Prostate gland (tissue), 2 donors: ENCODE measurements around the gene PRDX1. TPM values are rescaled to one million over a fixed set of nuclear protein-coding genes. Genes with fewer than 3 reads are reported as not detected.
A peak's percentile ranks its signal among the peaks of the same experiment; 100 is the strongest.
"Not testable (repeated sequence)": the region's sequence is repeated elsewhere in the genome, so short reads cannot be mapped to it uniquely, and the experiment has no call there.

Experiments
- DNase-seq: peaks from one replicate; pipeline ENCODE4 v3.0.0-alpha.2; 2019; ENCODE audit warnings: low spot score
- H3K27ac ChIP-seq, 2 donors: fragments of 200-600 bp; sonication (generic); 2 replicates each; pipeline ENCODE4 v1.5.1; 2017 to 2019
- H3K27me3 ChIP-seq: fragments of 200-600 bp; sonication (generic); replicated peaks from 2 replicates; pipeline ENCODE4 v1.5.1; 2019; ENCODE audit not compliant: insufficient read depth
- H3K36me3 ChIP-seq, 2 donors: fragments of 200-600 bp; sonication (generic); 1 replicate in 1 of 2; 2 replicates in 1 of 2; pipeline versions ENCODE4 v1.5.1 to v1.8.1; 2017 to 2019
- H3K4me1 ChIP-seq: fragments of 200-600 bp; sonication (generic); replicated peaks from 2 replicates; pipeline ENCODE4 v1.5.1; 2019
- H3K4me3 ChIP-seq, 2 donors: fragments of 200-600 bp; sonication (generic); 2 replicates each; pipeline ENCODE4 v1.5.1; 2017 to 2019
- H3K9me3 ChIP-seq: fragments of 200-600 bp; sonication (generic); 2 replicates; pipeline ENCODE4 v1.5.1; 2017
- POLR2A ChIP-seq: fragments of 450-650 bp; IDR thresholded peaks from one replicate; pipeline ENCODE4 v1.6.1; 2016; ENCODE audit warnings: antibody characterized with exemption, mild to moderate bottlenecking
- POLR2AphosphoS5 ChIP-seq: sonication (generic); formaldehyde crosslinking; IDR thresholded peaks from one replicate; pipeline ENCODE4 v1.6.1; 2017; ENCODE audit warnings: antibody characterized with exemption
- WGBS: methylation state at CpG from one replicate; pipeline ENCODE4 v1.1.5; 2018; 5-methylcytosine and 5-hydroxymethylcytosine counted together
- intact Hi-C: fragments of 100-400 bp; cut with DNase I; formaldehyde crosslinking; loops from one replicate; pipeline ENCODE4 v1.14.2; 2022
- total RNA-seq, 2 donors: library from RNA; depleted of rRNA; stranded (reverse); fragments of >200 nt; gene quantifications; one replicate each; pipeline ENCODE4 v1.1.0, GENCODE V29; 2016
- TF ChIP-seq, protein P1 (sequence below), 4 experiments: fragments of 200-600 bp in 2 of 4; fragments of 450-650 bp in 2 of 4; sonication (generic) in 2 of 4; IDR thresholded peaks; 1 replicate in 3 of 4; 2 replicates in 1 of 4; pipeline ENCODE4 v1.5.1; 2016 to 2019; ENCODE audit warnings: antibody characterized with exemption in 4 of 4, mild to moderate bottlenecking in 2 of 4, moderate library complexity in 2 of 4

The PRDX1 gene
- total RNA-seq, 2 donors from 2014 or later, result 210 to 335 TPM

DNA sequence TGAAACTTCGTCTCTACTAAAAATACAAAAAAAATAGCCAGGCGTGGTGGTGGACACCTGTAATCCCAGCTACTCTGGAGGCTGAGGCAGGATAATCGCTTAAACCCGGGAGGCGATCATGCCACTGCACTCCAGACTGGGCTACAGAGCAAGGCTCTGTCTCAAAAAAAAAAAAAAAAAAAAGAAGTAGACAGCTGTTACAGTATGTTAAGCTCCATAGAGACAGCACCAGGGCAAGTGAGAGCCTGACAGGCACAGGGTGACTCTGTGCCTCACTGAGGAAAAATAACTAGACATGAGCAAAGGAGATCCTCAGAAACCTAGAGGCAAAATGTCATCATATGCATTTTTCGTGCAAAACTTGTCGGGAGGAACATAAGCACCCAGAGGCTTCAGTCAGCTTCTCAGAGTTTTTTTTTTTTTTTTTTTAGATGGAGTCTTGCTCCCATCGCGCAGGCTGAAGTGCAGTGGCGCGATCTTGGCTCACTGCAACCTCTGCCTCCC lies 9.0 kb upstream of the PRDX1 start:
- H3K36me3 ChIP-seq, result no peaks in the 10 kb centered on the region
- no peak for DNase-seq
- TF ChIP-seq POLR2AphosphoS5, result no peak
- TF ChIP-seq, protein P1, sequence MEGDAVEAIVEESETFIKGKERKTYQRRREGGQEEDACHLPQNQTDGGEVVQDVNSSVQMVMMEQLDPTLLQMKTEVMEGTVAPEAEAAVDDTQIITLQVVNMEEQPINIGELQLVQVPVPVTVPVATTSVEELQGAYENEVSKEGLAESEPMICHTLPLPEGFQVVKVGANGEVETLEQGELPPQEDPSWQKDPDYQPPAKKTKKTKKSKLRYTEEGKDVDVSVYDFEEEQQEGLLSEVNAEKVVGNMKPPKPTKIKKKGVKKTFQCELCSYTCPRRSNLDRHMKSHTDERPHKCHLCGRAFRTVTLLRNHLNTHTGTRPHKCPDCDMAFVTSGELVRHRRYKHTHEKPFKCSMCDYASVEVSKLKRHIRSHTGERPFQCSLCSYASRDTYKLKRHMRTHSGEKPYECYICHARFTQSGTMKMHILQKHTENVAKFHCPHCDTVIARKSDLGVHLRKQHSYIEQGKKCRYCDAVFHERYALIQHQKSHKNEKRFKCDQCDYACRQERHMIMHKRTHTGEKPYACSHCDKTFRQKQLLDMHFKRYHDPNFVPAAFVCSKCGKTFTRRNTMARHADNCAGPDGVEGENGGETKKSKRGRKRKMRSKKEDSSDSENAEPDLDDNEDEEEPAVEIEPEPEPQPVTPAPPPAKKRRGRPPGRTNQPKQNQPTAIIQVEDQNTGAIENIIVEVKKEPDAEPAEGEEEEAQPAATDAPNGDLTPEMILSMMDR (IDR thresholded peaks at IDR 0.05), result no peak
- TF ChIP-seq POLR2A, result no peak
- no peaks in the 10 kb centered on the region for H3K4me1 ChIP-seq
- no peaks in the 10 kb centered on the region for H3K27me3 ChIP-seq
- no peak overlapping the region for H3K4me3 ChIP-seq
- no peak overlapping the region for H3K27ac ChIP-seq
- WGBS, result 95% methylated on average over 11 of the region's 11 CpGs
- intact Hi-C loops, result no loop called here
- H3K9me3 ChIP-seq, result no peaks in the 10 kb centered on the region

DNA sequence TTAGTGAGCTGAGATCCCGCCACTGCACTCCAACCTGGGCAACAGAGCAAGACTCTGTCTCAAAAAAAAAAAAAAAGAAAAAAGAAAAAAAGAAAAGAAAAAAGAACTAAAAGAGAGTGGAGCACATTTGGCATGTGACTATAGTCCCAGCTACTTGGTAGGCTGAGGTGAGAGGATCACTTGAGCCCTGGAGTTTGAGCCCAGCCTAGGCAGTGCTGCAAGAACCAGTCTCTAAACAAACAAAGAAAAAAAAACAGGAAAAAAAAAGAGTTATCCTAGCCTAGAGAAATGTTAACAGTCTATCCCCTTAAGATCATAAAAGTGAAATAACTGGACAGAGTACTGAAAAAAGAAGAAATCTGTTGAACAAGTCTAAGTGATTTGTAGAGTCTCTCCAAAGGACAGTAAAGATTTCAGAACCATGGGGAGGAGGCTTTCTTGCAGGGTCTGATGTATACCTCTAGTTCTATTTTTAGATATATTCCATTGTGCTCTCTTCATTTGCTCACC lies 4.5 kb upstream of the PRDX1 start:
- no peaks in the 10 kb centered on the region for H3K4me1 ChIP-seq
- no peak overlapping the region for H3K27ac ChIP-seq
- no peaks in the 10 kb centered on the region for H3K9me3 ChIP-seq
- intact Hi-C loops, result no loop called here
- TF ChIP-seq, protein P1 (IDR thresholded peaks at IDR 0.05), result no peak
- TF ChIP-seq POLR2A, result no peak
- no peaks in the 10 kb centered on the region for H3K27me3 ChIP-seq
- DNase-seq, result no peak
- H3K4me3 ChIP-seq, result no peak overlapping the region
- no peaks in the 10 kb centered on the region for H3K36me3 ChIP-seq
- WGBS, result 100% methylated on average over 1 of the region's 1 CpG

DNA sequence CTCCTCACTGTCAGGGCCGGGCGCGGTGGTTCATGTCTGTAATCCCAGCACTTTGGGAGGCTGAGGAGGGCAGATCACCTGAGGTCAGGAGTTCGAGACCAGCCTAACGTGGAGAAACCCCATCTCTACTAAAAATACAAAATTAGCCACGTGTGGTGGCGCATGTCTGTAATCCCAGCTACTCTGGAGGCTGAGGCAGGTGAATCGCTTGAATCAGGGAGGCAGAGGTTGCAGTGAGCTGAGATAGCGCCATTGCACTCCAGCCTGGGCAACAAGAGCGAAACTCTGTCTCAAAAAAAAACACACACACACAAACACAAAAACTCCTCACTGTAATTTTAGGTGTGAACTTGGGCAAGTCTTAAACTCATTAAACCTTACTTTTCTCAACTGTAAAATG lies 2.3 kb upstream of the PRDX1 start:
- H3K4me1 ChIP-seq, H3K36me3 ChIP-seq, H3K27me3 ChIP-seq, H3K9me3 ChIP-seq, intact Hi-C loops, H3K4me3 ChIP-seq, DNase-seq, H3K27ac ChIP-seq: not testable (repeated sequence)
- 90% methylated on average over 10 of the region's 10 CpGs for WGBS

DNA sequence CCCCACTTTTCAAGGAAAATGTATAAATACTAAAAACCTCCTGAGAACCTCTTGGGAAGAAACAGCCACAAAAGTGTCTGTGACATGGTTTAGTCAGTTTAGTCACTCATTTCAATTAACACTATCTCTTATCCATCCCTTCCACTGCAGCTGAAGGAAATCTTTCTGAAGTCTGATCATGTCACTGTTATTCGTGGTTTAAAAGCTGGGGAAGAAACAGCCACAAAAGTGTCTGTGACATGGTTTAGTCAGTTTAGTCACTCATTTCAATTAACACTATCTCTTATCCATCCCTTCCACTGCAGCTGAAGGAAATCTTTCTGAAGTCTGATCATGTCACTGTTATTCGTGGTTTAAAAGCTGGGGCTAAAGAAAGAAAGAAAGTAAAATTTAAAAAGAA lies 1.8 kb upstream of the PRDX1 start:
- H3K27me3 ChIP-seq, H3K27ac ChIP-seq, H3K4me1 ChIP-seq, H3K9me3 ChIP-seq, H3K36me3 ChIP-seq, H3K4me3 ChIP-seq, intact Hi-C loops, DNase-seq: not testable (repeated sequence)
- 65% methylated on average over 2 of the region's 2 CpGs for WGBS

DNA sequence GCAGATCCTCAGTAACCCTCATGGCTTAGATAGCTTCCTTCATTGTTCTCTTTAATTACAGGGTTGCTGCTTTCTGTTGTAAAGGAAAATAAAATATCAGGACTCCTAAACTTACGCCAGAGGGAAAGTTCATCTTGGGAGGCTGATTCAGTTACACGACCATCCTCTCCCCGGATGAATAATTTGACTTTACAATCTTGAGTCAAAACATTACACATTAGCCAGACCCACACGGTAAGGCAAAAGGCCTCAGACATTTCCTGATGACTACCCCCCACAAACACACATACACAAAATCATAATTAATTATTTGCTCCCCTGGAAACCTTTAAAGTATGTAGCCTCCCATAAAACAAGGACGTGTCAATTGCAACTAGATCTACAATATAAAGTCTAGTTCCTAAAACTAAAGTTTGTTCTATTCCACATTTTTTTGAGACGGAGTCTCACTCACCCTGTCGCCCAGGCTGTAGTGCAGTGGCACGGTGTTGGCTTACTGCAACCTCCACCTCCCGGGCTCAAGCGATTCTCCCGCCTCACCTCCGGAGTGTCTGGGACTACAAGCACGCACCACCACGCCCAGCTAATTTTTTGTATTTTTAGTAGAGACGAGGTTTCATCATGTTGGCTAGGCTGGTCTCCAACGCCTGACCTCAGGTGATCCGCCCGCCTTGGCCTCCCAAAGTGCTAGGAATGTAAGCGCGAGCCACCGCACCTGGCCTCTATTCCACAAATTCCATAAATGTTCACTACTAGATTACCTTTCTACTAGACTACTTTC lies 830 bp upstream of the PRDX1 start:
- intact Hi-C loops, result no loop called here
- peak overlapping the region; percentile 93 to 95 for H3K4me3 ChIP-seq
- H3K36me3 ChIP-seq, result no peaks in the 10 kb centered on the region
- peak overlapping the region; percentile 95 to 97 for H3K27ac ChIP-seq
- TF ChIP-seq, protein P1 (IDR thresholded peaks at IDR 0.05), result no peak
- no peak for TF ChIP-seq POLR2AphosphoS5
- TF ChIP-seq POLR2A, result no peak
- no peaks in the 10 kb centered on the region for H3K4me1 ChIP-seq
- no peak for DNase-seq
- H3K9me3 ChIP-seq, result no peaks in the 10 kb centered on the region
- no peaks in the 10 kb centered on the region for H3K27me3 ChIP-seq
- WGBS, result 70% methylated on average over 21 of the region's 21 CpGs

DNA sequence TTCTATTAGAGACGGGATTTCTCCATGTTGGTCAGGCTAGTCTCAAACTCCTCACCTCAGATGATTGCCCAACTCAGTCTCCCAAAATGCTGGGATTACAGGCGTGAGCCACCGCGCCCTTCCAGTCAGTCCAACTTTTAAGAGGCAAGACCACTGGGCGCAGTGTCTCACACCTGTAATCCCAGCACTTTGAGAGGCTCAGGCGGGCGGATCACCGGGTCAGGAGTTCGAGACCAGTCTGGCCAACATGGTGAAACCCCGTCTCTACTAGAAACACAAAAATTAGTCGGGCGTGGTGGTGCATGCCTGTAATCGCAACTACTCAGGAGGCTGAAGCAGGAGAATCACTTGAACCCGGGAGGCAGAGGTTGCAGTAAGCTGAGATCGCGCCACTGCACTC lies 1.9 kb downstream of the PRDX1 start:
- H3K27ac ChIP-seq, H3K9me3 ChIP-seq, H3K27me3 ChIP-seq, H3K4me3 ChIP-seq, DNase-seq, H3K4me1 ChIP-seq: not testable (repeated sequence)
- intact Hi-C loops, result loop anchor here (2.0 kb wide), 1 partner anchor 31 kb away; the partner anchor contains the start of gene AKR1A1
- WGBS, result 80% methylated on average over 16 of the region's 16 CpGs
- peaks cover 0 to 19% of the 10 kb centered on the region in 2 donors for H3K36me3 ChIP-seq
